GM12878 (cell line): ENCODE data around the gene ENDOV. TPM values are rescaled to one million over a fixed set of nuclear protein-coding genes. Genes with fewer than 3 reads are reported as not detected.

Source experiments
- ATAC-seq: fragments of 200-7000 bp; cut with Tn5 transposase; 3 replicates; pipeline ENCODE4 v1.9.1; 2020; ENCODE audit warnings: mild to moderate bottlenecking, moderate library complexity
- BruUV-seq: library from RNA; stranded (reverse); fragments of 400-500 nt; replicated peaks from 2 replicates; lab custom pipeline; 2021; lab: Mats Ljungman, UMichigan
- CTCF ChIA-PET: fragments of 300-600 bp; sonication (Branson Sonifier 250); formaldehyde crosslinking; extraction: SDS; loops from one replicate; lab custom pipeline; 2021; ENCODE audit warnings: inconsistent platforms; lab: Yijun Ruan, JAX
- POLR2A ChIA-PET: fragments of 350-600 bp; formaldehyde crosslinking; extraction: SDS; loops from one replicate; lab custom pipeline; 2021; ENCODE audit warnings: inconsistent platforms; lab: Charles Lee
- RAD21 ChIA-PET: fragments of 300-600 bp; sonication (Branson Sonifier 250); formaldehyde crosslinking; loops from one replicate; lab custom pipeline; 2023; ENCODE audit warnings: antibody characterized with exemption; ENCODE audit not compliant: unreplicated experiment; lab: Charles Lee
- SMC1A ChIA-PET: fragments of 300-600 bp; sonication (Branson Sonifier 250); formaldehyde crosslinking; loops from one replicate; lab custom pipeline; 2023; ENCODE audit not compliant: unreplicated experiment, uncharacterized antibody; lab: Charles Lee
- DNase-seq: peaks from one replicate; pipeline ENCODE4 v3.0.0-alpha.2; 2011; ENCODE audit warnings: low read depth, low spot score
- FAIRE-seq: peaks from 3 replicates; lab custom pipeline; 2011; peaks lifted over from hg19 to GRCh38; lab: Jason Lieb, UNC
- H2AFZ ChIP-seq: 2 replicates; pipeline ENCODE4 v1.6.0; 2011; ENCODE audit warnings: low read depth, low read length, control low read depth; ENCODE audit not compliant: control insufficient read depth
- H3K27ac ChIP-seq: 2 replicates; pipeline ENCODE4 v1.5.1; 2011; ENCODE audit warnings: control low read depth; ENCODE audit not compliant: control insufficient read depth, insufficient read depth
- H3K27me3 ChIP-seq, 2 experiments: replicated peaks in 1 of 2; 2 replicates each; pipeline versions ENCODE4 v1.6.0 to v1.6.1; 2011; ENCODE audit warnings: low read length in 1 of 2; ENCODE audit not compliant: control insufficient read depth in 2 of 2, insufficient read depth in 2 of 2
- H3K36me3 ChIP-seq, 2 experiments: 2 replicates each; pipeline ENCODE4 v1.5.1; 2011; ENCODE audit warnings: low read length in 1 of 2; ENCODE audit not compliant: control insufficient read depth in 2 of 2, insufficient read depth in 2 of 2
- H3K4me1 ChIP-seq: 2 replicates; pipeline ENCODE4 v1.6.1; 2011; ENCODE audit warnings: mild to moderate bottlenecking, low read length, moderate library complexity, mixed read lengths; ENCODE audit not compliant: control insufficient read depth, insufficient read depth
- H3K4me2 ChIP-seq: 2 replicates; pipeline ENCODE4 v1.6.0; 2011; ENCODE audit warnings: control low read depth; ENCODE audit not compliant: control insufficient read depth, insufficient read depth
- H3K4me3 ChIP-seq: fragments of 200-600 bp; sonication (generic); 2 replicates; pipeline ENCODE4 v1.5.1; 2016
- H3K79me2 ChIP-seq: 2 replicates; pipeline ENCODE4 v1.6.0; 2011; ENCODE audit warnings: low read length; ENCODE audit not compliant: control insufficient read depth, insufficient read depth
- H3K9ac ChIP-seq: 2 replicates; pipeline ENCODE4 v1.8.0; 2011; ENCODE audit warnings: low read length, control low read depth, mixed read lengths; ENCODE audit not compliant: control insufficient read depth, insufficient read depth
- H3K9me3 ChIP-seq: replicated peaks from 3 replicates; pipeline ENCODE4 v1.5.1; 2011; ENCODE audit warnings: mild to moderate bottlenecking, low read length; ENCODE audit not compliant: control insufficient read depth, insufficient read depth
- H4K20me1 ChIP-seq: 2 replicates; pipeline ENCODE4 v1.6.0; 2011; ENCODE audit not compliant: control insufficient read depth, insufficient read depth
- BCL11A ChIP-seq: IDR thresholded peaks from 2 replicates; pipeline ENCODE4 v1.6.1; 2011; ENCODE audit warnings: low read depth, low read length
- CBX3 ChIP-seq: fragments of 200-600 bp; sonication (generic); IDR thresholded peaks from 2 replicates; pipeline ENCODE4 v1.6.1; 2016; ENCODE audit warnings: low read depth, borderline replicate concordance
- CEBPZ ChIP-seq: fragments of 150-350 bp; IDR thresholded peaks from 2 replicates; pipeline ENCODE4 v1.6.1; 2016; ENCODE audit warnings: low read depth, low read length
- ESRRA ChIP-seq: IDR thresholded peaks from 2 replicates; pipeline ENCODE4 v1.6.1; 2012; ENCODE audit warnings: mild to moderate bottlenecking, low read length, improper control_type of control experiment
- FOXK2 ChIP-seq: fragments of 450-650 bp; IDR thresholded peaks from 2 replicates; pipeline ENCODE4 v1.6.1; 2017; ENCODE audit warnings: mild to moderate bottlenecking, moderate library complexity
- KDM1A ChIP-seq: fragments of 200-600 bp; sonication (generic); IDR thresholded peaks from 2 replicates; pipeline ENCODE4 v1.6.1; 2016; ENCODE audit warnings: borderline replicate concordance
- MTA2 ChIP-seq: fragments of 450-650 bp; IDR thresholded peaks from 2 replicates; pipeline ENCODE4 v1.6.1; 2016; ENCODE audit warnings: low read depth, mild to moderate bottlenecking, moderate library complexity
- MYC ChIP-seq: IDR thresholded peaks from 2 replicates; pipeline ENCODE4 v1.6.1; 2011; ENCODE audit warnings: mild to moderate bottlenecking, low read length, moderate library complexity, inconsistent platforms; ENCODE audit not compliant: insufficient read depth, insufficient replicate concordance, insufficient read length, severe bottlenecking
- NFYB ChIP-seq: IDR thresholded peaks from 2 replicates; pipeline ENCODE4 v1.6.1; 2011; ENCODE audit warnings: low read depth, mild to moderate bottlenecking, low read length, improper control_type of control experiment, moderate library complexity; ENCODE audit not compliant: insufficient read depth
- NR2C1 ChIP-seq: fragments of 450-650 bp; IDR thresholded peaks from 2 replicates; pipeline ENCODE4 v1.6.1; 2017; ENCODE audit warnings: antibody characterized with exemption, mild to moderate bottlenecking, moderate library complexity
- RELB ChIP-seq: fragments of 450-650 bp; IDR thresholded peaks from 2 replicates; pipeline ENCODE4 v1.6.1; 2017; ENCODE audit warnings: low read depth, mild to moderate bottlenecking, moderate library complexity
- SIN3A ChIP-seq: IDR thresholded peaks from 2 replicates; pipeline ENCODE4 v1.6.1; 2012; ENCODE audit warnings: low read depth, low read length, improper control_type of control experiment
- SREBF2 ChIP-seq: IDR thresholded peaks from 2 replicates; pipeline ENCODE4 v1.6.1; 2012; ENCODE audit warnings: mild to moderate bottlenecking, low read length
- TCF12 ChIP-seq: IDR thresholded peaks from 2 replicates; pipeline ENCODE4 v1.6.1; 2011; ENCODE audit warnings: low read depth, mild to moderate bottlenecking, low read length
- WGBS: methylation state at CpG from one replicate; pipeline ENCODE4 v1.1.6; 2016; ENCODE audit warnings: low lambda C conversion rate; ENCODE audit not compliant: insufficient replicate concordance, insufficient coverage; ENCODE audit errors: missing lambda C conversion rate; 5-methylcytosine and 5-hydroxymethylcytosine counted together
- in situ Hi-C: fragments of 300-500 bp; cut with MboI; formaldehyde crosslinking; loops from 9 replicates; pipeline ENCODE4 v1.14.3; 2018; ENCODE audit warnings: mixed read lengths
- intact Hi-C: fragments of 100-400 bp; cut with micrococcal nuclease; formaldehyde crosslinking; loops from one replicate; pipeline ENCODE4 v1.14.2; 2022; ENCODE audit not compliant: unreplicated experiment
- polyA plus RNA-seq, 11 experiments: library from polyadenylated mRNA; depleted of rRNA in 4 of 11; unstranded in 6 of 11; stranded (reverse) in 5 of 11; fragments of >200 nt; fragmentation: Nextera tagmentation in 4 of 11; fragmentation: Illumina TruSeq in 1 of 11; extraction: Ambion mirVana in 4 of 11; extraction: Trizol in 1 of 11; gene quantifications; 1 replicate in 1 of 11; 2 replicates in 10 of 11; pipeline versions ENCODE4 v1.2.1 to v1.2.3, GENCODE V29; 2011 to 2016; ENCODE audit warnings: inconsistent platforms in 2 of 11, missing spikeins in 2 of 11, low read depth in 1 of 11
- total RNA-seq, 4 experiments: library from RNA; depleted of rRNA in 3 of 4; stranded (reverse); fragments of >200 nt in 3 of 4; fragmentation: Illumina TruSeq in 1 of 4; extraction: Trizol in 1 of 4; gene quantifications; 2 replicates each; pipeline versions ENCODE4 v1.2.1 to v1.2.3, GENCODE V29; 2013 to 2021
- TF ChIP-seq, protein P1 (sequence below): fragments of 450-650 bp; IDR thresholded peaks from 2 replicates; pipeline ENCODE4 v1.6.1; 2018; ENCODE audit warnings: mild to moderate bottlenecking, low read depth, moderate library complexity; ENCODE audit not compliant: partially characterized antibody

Gene ENDOV
- total and polyA plus RNA-seq, 10 of the 15 experiments (the other 5 are each of a cell fraction or from before 2014, with no cell fraction given) = 0.63 to 11.9 (median 8.1) TPM

DNA sequence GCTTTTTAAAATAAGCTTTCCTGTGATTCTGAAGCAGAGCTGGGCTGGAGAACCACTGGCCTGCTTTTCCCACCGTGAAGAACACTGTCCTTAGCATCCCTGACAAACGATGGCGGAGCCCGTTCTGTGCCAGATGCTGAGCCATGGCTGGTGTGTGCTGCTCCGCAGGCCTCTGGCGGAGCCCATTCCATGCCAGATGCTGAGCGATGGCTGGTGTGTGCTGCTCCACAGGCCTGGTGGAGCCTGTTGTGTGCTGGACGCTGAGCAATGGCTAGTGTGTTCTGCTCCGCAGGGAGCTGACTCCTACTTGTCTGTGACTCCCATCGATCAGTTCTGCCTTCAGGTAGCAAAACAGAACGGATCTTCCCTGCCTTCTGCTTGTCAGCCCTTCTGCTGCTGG is 4.3 kb downstream of the ENDOV start (continued):
- no peak for TF ChIP-seq NFYB

DNA sequence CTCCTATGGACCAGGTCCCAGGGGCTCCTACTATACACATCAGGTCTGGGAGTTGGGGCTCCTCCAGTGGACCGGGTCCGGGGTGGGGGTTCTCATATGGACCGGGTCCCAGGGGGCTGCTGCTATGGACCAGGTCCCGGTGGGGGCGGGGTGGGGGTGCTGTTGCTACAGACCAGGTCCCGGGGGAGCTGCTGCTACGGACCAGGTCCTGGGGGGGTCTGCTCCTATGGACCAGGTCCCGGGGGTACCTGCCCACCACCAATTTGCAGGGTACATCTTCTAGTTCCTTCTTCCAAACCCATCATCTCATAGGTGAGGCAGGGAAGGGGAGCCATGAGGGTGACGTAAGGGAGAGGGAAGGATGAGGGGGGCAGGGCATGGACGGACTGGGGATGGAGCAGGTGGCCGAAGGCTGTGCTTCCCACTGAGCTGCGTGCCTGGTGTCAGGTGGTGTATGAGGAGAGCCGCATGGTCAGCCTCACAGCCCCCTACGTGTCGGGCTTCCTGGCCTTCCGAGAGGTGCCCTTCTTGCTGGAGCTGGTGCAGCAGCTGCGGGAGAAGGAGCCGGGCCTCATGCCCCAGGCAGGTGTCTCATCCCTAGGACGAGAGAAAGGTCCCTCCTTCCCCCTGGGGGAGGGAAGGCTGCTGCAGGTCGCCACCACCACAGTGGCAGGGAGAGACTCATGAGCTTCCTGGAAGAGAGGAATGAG is 6.6 kb downstream of the ENDOV start:
- Histone ChIP-seq H4K20me1 (no peaks in the 10 kb centered on the region; the same call in 1 of the 2 replicates), H3K27me3 (no peaks in the 10 kb centered on the region), H3K36me3 (no peaks in the 10 kb centered on the region; a peak in 1 of 4 replicates), H3K4me2 (no peak overlapping the region), H3K9ac (no peak overlapping the region), H3K79me2 (no peaks in the 10 kb centered on the region), H3K4me1 (peaks cover under 1% of the 10 kb centered on the region), H3K4me3 (no peak overlapping the region), H3K9me3 (no peaks in the 10 kb centered on the region), H3K27ac (no peak overlapping the region), H2AFZ (no peak overlapping the region)
- ChIA-PET RAD21 (no interaction called here), SMC1A (no interaction called here), POLR2A (no interaction called here), CTCF (no interaction called here)
- FAIRE-seq = no peak
- in situ Hi-C loops (no loop called here), intact Hi-C loops (loop anchor here (10.0 kb wide), 1 partner anchor 313 kb away; no protein-coding TSS in a partner anchor)
- no peak for ATAC-seq
- no peak for DNase-seq
- no TSS peak for BruUV-seq
- WGBS = 75% methylated on average over 13 of the region's 20 CpGs
- no peak for TF ChIP-seq CBX3
- TF ChIP-seq KDM1A = no peak
- no peak for TF ChIP-seq SIN3A
- TF ChIP-seq MYC = no peak
- TF ChIP-seq SREBF2 = no peak
- no peak for TF ChIP-seq RELB
- TF ChIP-seq FOXK2 = no peak
- TF ChIP-seq BCL11A = no peak
- no peak for TF ChIP-seq ESRRA
- TF ChIP-seq CEBPZ = no peak
- TF ChIP-seq, protein P1, sequence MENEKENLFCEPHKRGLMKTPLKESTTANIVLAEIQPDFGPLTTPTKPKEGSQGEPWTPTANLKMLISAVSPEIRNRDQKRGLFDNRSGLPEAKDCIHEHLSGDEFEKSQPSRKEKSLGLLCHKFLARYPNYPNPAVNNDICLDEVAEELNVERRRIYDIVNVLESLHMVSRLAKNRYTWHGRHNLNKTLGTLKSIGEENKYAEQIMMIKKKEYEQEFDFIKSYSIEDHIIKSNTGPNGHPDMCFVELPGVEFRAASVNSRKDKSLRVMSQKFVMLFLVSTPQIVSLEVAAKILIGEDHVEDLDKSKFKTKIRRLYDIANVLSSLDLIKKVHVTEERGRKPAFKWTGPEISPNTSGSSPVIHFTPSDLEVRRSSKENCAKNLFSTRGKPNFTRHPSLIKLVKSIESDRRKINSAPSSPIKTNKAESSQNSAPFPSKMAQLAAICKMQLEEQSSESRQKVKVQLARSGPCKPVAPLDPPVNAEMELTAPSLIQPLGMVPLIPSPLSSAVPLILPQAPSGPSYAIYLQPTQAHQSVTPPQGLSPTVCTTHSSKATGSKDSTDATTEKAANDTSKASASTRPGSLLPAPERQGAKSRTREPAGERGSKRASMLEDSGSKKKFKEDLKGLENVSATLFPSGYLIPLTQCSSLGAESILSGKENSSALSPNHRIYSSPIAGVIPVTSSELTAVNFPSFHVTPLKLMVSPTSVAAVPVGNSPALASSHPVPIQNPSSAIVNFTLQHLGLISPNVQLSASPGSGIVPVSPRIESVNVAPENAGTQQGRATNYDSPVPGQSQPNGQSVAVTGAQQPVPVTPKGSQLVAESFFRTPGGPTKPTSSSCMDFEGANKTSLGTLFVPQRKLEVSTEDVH = no peak
- TF ChIP-seq NR2C1 = no peak
- no peak for TF ChIP-seq TCF12
- no peak for TF ChIP-seq MTA2
